Measurements from ENCODE around the gene IRX3. TPM values are rescaled to one million over a fixed set of nuclear protein-coding genes. Genes with fewer than 3 reads are reported as not detected.
"Not testable (repeated sequence)": the region's sequence is repeated elsewhere in the genome, so short reads cannot be mapped to it uniquely, and the experiment has no call there.

Gene IRX3
- total and polyA plus RNA-seq, 9 donors: 0.47 to 18.6 (median 1.8) TPM

DNA sequence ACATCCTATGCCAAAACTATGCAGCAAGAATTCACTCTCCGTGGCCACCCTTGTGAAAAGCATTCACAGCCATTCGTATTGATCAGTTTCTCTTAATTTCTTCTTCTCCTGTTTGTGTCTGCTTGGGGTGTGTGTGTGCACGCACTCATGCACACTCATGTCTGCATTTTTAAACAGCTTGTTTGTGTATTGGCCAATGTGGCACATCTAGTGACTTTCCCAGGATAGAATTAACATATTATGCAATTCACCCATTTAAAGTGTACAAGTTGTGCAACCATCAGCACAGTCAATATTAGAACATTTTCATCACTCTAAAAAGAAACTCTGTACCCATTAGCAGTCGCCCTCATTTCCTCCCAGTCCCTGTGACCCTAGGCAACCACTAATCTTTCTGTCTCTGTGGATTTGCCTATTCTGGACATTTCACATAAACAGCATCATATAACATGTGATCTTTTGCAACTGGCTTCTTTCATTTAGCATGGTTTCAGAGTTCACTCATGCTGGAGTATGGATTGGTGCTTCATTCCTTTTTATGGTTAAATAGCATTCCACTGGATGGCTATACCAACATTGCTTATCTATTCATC is 20.1 kb downstream of the IRX3 start:
- H3K4me3 ChIP-seq: no peak overlapping the region
- no peak for DNase-seq
- intact Hi-C loops (cut with DNase I): no loop called here
- TF ChIP-seq, protein P1, sequence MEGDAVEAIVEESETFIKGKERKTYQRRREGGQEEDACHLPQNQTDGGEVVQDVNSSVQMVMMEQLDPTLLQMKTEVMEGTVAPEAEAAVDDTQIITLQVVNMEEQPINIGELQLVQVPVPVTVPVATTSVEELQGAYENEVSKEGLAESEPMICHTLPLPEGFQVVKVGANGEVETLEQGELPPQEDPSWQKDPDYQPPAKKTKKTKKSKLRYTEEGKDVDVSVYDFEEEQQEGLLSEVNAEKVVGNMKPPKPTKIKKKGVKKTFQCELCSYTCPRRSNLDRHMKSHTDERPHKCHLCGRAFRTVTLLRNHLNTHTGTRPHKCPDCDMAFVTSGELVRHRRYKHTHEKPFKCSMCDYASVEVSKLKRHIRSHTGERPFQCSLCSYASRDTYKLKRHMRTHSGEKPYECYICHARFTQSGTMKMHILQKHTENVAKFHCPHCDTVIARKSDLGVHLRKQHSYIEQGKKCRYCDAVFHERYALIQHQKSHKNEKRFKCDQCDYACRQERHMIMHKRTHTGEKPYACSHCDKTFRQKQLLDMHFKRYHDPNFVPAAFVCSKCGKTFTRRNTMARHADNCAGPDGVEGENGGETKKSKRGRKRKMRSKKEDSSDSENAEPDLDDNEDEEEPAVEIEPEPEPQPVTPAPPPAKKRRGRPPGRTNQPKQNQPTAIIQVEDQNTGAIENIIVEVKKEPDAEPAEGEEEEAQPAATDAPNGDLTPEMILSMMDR (IDR thresholded peaks at IDR 0.05): no peak
- no peak for TF ChIP-seq EP300 (IDR thresholded peaks at IDR 0.05)
- TF ChIP-seq POLR2A (IDR thresholded peaks at IDR 0.05): no peak
- no peaks in the 10 kb centered on the region for H3K36me3 ChIP-seq
- no peaks in the 10 kb centered on the region for H3K4me1 ChIP-seq (ENCODE audit: insufficient read depth)
- H3K9me3 ChIP-seq: peaks cover 0 to under 1% of the 10 kb centered on the region in 2 donors
- 77 to 85% (median 81%) methylated on average over 4 of the region's 4 CpGs for WGBS, 3 donors
- no peaks in the 10 kb centered on the region for H3K27me3 ChIP-seq
- no peak overlapping the region for H3K27ac ChIP-seq

DNA sequence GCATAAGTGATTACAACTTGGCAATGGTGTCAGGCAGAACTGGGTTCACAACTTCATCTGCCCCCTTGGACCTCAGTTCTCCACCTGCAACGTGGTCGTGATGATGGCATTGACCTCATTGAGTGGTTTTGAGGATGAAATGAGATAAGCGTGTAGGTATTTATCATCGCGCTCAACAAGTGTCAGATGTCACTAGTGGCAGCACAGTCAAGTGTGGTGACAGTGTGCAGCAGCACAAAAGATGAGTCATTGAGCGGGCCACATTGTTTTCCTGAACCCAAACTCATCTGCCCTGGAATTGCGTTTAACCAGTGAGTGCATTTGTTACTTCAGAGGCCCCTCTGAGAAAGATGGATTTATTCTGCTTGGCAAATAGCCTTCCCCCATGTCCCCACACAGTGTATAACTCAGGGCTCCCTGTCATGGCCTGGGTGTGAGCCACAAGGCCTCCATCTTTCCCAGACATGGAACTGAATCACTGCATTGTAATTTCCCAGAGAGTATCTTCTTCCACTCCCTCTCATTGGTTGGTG is 20.9 kb downstream of the IRX3 start:
- no peak for DNase-seq
- intact Hi-C loops (cut with DNase I): no loop called here
- no peak for TF ChIP-seq EP300 (IDR thresholded peaks at IDR 0.05)
- TF ChIP-seq, protein P1 (IDR thresholded peaks at IDR 0.05): no peak
- no peak for TF ChIP-seq POLR2A (IDR thresholded peaks at IDR 0.05)
- Histone ChIP-seq H3K27ac (no peak overlapping the region), H3K27me3 (no peaks in the 10 kb centered on the region), H3K9me3 (no peaks in the 10 kb centered on the region), H3K36me3 (no peaks in the 10 kb centered on the region), H3K4me3 (no peak overlapping the region), H3K4me1 (ENCODE audit: insufficient read depth) (no peaks in the 10 kb centered on the region)
- 81 to 89% (median 84%) methylated on average over 7 of the region's 7 CpGs for WGBS, 3 donors

DNA sequence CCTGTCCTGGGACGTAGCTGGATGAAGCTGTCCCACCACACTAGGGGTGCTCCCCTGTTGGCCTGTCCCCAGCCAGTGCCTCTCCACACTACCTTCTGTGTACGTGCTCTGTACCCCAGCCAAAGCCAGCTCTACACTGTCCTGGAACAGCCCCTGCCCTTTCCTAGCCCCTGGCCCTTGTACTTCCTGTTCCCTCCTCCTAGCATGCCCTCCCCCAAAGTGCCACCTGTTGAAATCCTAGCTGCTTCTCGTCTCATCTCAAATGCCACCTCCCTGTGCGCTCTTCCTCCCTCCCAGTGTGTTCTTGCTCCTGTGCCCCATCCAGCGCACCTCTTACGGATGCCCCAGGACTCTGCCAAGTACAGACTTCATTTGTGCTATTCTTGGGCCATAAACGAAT is 33.5 kb downstream of the IRX3 start:
- TF ChIP-seq POLR2A (IDR thresholded peaks at IDR 0.05) (no peak), EP300 (IDR thresholded peaks at IDR 0.05) (no peak)
- TF ChIP-seq, protein P1 (IDR thresholded peaks at IDR 0.05): no peak
- Histone ChIP-seq H3K4me3 (no peak overlapping the region), H3K9me3 (no peaks in the 10 kb centered on the region), H3K27me3 (no peaks in the 10 kb centered on the region), H3K36me3 (no peaks in the 10 kb centered on the region), H3K4me1 (ENCODE audit: insufficient read depth) (no peaks in the 10 kb centered on the region), H3K27ac (no peak overlapping the region)
- intact Hi-C loops (cut with DNase I): no loop called here
- no peak for DNase-seq
- WGBS, 3 donors: 70 to 78% (median 73%) methylated on average over 7 of the region's 7 CpGs

DNA sequence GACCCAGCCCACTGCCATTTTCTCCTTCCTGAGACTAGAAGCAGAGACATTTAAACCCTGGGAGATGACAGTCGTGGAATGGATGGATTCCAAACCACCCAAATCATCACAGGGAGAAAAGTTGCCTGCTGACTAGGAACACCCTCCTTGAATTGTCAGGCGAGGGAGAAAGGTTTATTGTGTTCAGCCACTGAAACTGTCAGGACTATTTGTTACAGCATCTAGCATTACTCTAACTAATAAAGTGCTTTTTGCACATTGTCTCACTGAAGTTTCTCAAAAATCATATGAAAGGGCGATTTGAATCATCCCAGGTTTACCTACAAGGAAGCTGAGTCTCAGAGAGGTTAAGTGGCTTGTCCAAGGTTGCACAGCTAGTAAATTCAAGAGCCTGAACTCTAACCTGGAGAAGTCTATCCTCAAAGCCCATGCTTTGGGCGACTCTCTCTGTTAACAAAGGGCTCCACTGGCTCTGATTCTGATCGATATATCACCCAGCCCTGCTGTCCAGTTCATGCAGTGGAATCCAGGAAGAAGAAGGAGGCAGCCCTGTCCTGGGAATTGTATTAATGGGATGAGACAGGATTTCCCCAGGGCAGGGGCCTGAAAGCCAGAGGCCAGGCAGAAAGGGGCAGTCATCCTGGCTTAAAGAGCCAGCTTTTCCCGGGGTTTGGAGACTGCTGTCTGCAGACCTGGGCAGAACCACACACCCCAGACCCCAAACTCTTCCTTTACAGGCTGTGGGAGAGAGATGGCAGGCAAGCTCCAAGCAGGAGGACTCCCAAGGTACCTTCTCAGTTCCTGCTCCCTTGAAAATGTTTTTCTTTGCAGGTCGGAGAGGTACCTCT is 37.5 kb downstream of the IRX3 start:
- Histone ChIP-seq H3K27me3 (no peaks in the 10 kb centered on the region), H3K27ac (no peak overlapping the region), H3K4me3 (no peak overlapping the region), H3K9me3 (no peaks in the 10 kb centered on the region), H3K36me3 (no peaks in the 10 kb centered on the region), H3K4me1 (ENCODE audit: insufficient read depth) (no peaks in the 10 kb centered on the region)
- DNase-seq: no peak
- 70 to 78% (median 71%) methylated on average over 7 of the region's 7 CpGs for WGBS, 3 donors
- intact Hi-C loops (cut with DNase I): no loop called here
- TF ChIP-seq, protein P1 (IDR thresholded peaks at IDR 0.05): no peak
- TF ChIP-seq EP300 (IDR thresholded peaks at IDR 0.05): no peak
- TF ChIP-seq POLR2A (IDR thresholded peaks at IDR 0.05): no peak

DNA sequence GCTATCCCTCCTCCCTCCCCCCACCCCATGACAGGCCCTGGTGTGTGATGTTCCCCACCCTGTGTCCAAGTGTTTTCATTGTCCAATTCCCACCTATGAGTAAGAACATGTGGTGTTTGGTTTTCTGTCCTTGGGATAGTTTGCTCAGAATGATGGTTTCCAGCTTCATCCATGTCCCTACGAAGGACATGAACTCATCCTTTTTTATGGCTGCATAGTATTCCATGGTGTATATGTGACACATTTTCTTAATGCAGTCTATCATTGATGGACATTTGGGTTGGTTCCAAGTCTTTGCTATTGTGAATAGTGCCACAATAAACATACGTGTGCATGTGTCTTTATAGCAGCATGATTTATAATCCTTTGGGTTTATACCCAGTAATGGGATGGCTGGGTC is 38.9 kb downstream of the IRX3 start:
- DNase-seq; H3K27ac ChIP-seq; H3K36me3 ChIP-seq; H3K4me1 ChIP-seq (ENCODE audit: insufficient read depth); intact Hi-C loops (cut with DNase I); H3K27me3 ChIP-seq; H3K9me3 ChIP-seq; H3K4me3 ChIP-seq: not testable (repeated sequence)
- 87 to 91% (median 90%) methylated on average over 2 of the region's 2 CpGs for WGBS, 3 donors

Data from ovary (tissue), 9 donors.